NCI-H2171 treated with DMSO at 0.1 percent for 48 hours (cell line): ENCODE measurements around the gene SEPTIN8.

Experiments used
- DNase-seq: peaks from one replicate; lab custom pipeline; 2025; lab: John Stamatoyannopoulos, UW

The SEPTIN8 gene

DNA sequence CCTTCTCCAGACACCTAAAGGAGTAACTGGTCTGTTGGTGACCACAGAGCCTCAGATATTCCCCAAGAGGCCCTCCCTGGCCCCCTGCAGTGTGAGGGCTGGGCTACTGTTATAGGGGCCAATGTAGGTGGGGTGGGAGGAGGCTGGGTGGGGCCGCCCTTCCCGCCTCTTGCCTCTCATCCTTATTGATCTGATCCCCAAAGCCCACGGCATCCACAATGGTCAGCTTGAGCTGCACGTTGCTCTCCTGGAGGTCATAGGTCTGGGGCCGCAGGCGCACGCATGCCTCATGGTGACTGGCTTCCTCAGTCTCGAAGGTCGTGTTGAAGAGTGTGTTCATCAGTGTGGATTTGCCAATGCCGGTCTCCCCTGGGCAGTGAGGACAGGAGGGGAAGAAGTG lies 13.0 kb downstream of the SEPTIN8 start:
- no peak for DNase-seq

DNA sequence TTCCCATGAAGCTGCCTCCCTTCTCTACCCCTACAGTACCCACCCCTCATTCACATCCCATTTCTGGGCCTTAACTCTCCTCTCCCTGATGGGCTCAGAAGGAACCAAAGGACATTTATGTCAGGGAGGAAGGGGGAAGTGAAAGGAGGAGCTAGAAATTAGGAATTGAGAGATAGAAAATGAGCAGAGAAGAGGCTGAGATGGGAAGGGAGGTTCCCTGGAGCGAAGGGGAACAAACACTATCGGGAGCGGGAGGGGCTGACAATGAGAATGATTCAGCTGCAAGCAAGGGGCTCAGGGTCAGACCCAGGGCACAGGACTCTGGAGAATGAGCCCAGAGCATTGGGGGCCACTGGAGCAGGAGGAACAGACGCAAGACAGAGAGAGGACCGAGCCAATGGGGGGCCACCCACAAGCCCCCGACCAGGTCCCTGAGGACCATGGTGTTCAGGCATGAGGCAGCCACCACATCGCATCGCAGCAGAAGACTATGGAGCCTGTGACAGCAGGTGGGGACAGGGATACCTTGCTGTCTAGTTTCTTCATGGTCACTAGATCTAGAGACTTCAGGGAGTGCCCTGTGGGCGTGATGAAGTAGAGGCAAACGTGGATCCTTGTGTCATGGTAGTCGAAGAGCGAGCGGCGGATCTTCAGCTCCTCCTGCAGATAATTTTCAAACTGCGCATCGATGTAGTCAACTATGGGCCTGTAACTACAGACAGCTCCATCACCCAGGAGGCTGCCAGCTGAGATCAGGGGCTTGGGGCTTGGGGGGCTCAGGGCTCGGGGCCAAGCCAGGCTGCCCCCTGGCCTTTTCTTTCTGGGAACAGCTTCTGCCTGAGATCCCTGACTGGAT lies 13.6 kb downstream of the SEPTIN8 start:
- DNase-seq = no peak

DNA sequence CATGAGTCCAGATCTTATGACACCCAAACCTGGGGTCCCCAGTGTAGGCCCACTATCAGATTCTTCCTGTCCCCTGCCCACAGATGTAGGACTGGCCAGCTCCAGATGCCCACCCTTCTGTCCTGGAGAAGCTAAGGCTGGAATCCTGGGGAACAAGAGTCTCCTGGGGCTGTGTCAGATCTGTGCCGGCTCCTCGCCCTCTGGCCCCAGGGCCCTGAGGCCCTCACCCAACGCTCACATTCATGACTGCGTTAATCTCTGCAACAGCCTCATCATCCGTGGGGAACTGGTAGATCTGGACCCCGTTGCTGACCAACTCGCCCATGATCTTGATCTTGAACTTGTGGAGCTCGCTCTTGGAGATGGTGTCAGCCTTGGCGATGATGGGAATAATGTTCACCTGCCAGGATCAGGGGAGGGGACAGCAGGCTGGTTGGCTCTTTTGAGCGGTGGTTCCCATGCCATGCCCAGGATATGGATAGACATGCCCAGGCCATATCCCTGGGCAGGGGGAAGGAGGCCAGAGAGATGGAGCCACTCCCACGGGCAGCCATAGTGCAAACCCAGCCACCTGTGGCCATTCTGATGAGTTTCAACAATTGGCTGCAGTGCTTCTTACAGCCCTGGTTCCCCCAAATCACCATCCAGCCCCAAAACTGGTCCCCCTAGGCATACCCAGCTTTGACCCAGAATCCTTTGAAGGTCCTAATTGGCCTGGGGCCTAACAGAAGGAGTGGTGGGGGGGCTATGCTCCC lies 14.6 kb downstream of the SEPTIN8 start:
- no peak for DNase-seq

DNA sequence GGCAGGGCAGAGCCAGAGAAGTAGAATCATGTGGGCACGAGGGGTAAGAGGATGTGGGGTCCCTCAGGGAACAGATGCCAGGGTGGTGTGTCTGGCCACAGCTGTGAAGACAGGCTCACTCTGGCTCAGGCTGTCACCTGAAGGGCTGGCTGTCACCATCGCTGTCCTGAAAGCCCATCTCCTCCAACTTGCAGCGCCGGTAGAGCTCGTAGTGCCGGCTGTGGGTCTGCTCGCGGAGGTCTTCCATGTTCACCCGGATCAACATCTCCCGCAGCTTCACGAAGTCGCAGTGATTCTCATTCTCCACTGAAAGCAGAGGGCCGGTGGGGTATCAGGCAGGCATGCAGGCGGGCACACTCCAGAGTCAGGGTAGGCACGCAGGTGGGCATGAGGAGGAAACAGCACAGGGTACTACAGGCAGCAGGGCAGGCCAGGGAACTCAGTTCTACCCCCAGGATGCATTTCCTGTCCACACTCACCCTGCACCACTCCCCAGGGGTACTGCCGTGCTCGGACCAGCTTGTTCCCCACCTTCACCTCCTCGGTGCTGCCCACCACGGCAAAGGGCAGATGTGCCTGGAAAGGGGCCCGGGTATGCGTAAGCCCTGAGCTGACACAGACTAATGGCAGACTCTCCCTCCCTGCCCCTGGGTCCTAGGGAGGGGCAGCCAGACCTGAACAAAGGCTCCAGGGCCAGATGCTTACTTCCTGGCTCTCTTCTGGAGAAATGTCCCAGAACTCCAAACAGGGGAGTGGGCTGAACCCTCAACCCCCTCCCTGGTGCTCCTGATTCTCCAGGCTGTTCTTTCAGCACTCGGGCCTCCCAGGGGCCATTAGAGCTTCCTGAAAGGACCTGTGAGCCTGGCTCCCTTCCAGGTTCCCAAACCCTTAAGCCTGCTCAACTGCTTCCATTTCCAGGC lies 15.5 kb downstream of the SEPTIN8 start:
- DNase-seq = no peak

DNA sequence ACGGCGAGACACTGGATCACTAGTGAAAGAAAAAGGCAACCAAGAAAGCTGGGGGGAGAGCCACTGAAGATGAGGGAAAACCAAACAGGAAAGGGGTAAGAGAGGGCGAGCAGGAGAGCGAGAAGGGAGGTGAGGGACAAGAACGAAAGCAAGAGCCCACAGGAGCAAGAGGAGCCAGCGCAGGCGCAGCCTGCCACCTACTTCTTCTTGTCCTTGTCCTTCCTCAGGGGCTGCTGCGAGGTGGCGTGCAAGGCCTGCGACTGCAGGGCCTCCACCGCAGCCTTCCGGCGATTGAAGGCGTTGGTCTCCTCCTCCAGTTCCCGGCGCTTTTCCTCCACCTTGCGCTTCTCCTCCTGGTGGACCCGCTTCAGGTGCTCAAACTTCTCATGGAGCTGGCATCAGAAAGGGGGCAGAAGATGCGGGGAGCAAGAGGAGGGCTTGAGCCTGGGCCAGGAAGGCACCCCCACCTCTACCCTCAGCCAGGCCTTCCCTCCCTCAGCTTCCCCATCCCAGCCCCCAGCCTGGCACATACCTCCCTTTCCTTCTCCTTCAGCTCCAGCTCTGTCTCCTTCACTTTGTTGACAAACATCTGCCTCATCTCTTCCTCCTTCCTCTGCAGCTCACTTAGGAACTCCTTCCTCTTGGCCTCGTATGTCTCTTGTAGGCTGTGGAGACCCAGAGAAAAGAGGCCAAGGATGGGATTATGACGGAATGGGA lies 16.3 kb downstream of the SEPTIN8 start:
- DNase-seq = no peak

DNA sequence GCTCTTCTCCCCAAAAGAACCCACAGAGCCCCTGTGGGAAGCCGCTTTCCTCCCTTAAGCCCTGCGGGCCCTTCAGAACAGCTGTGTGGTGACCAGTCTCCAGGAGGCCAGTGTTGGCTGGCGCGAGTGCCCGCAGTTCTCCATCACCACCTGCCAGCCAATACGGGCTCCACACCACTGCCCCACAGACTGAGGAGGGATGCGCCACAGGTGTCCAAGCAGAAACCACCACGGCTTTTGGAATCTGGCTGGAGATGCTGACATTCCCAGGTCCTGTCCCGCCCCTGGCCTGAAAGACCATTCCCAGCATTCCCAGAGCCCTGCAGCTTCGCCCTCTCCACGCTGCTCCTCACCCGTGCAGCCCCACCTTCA lies 17.0 kb downstream of the SEPTIN8 start:
- DNase-seq = no peak

DNA sequence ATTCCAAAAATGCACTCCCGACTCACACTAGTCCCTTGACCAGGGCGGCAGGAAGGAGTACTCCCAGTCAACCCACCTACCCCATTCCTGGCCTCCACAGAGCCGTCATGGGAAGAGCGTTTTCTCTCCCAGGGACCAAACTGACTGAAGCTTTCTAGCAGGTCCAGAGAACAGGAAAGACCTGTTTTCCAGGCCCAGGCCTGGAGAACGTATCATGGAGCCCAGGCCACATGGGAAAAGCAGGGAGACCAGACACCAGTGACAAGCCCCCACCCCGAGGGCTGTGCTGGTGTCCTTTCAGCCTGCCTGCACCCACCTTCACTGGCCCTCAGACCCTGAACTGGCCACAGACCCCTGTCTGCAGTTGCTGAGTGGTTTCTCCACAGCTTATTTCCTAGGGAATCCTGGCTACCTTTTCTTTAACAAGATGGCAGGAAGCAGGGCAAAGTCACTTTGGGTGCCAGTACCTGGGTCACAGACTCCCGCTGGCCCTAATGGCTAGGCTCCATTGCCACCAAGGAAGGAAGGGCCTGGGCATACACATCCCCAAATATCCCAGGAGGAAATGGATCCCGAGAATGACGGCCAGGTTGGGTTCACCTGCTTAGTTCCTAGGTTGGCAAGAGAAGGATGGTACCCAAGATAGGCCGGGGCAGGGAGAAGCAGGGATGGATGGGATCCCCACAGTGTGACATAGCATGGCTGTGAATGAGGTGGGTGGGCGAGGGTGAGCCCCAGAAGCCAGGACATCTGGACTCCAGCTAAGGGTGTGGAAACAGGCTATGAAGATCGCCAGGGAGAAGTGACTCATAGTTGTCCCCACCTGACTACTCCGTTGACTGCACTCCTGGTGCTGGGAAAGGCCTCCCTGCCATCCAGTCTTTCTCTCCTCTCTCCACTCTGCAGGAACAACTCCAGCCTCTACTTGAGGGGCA lies 17.7 kb downstream of the SEPTIN8 start:
- DNase-seq = no peak

DNA sequence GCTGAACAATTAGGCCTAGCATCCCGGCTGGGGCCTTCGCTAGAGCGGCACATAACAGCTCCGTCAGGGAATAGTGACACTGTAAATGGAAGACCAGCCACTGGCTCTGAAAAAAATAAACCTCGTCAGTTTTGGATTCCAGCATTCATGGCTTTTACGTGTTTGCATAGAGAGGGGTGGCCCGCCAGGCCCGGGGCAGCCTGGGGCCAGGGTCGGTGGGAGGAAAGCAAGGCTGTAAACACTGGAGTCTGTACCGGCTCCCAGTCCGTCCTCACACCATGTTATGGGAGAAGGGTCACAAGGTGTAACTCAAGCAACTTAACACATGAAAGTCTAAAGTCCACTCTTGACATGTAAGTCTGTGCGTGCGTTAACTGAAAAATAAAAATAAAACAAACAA lies 18.6 kb downstream of the SEPTIN8 start:
- DNase-seq = no peak

DNA sequence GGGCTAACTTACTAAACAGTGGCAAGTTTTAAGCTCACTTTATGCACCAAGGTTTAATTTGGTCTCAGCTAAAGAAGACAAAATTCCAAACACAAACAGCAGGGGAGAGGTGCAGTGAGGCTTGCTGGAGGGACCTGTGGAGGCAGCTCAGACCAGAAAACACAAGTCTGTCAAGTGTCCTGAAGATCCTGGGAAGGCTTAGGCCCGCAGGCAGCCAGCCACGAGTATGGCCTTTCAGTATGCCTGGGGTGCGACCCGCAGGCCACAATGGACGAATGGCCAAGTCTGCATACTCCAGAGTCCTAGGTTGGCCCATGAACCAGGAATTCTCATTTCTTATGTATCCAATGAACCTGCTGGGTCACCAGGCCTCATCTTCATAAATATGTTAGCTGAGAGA lies 20.5 kb downstream of the SEPTIN8 start:
- no peak for DNase-seq

DNA sequence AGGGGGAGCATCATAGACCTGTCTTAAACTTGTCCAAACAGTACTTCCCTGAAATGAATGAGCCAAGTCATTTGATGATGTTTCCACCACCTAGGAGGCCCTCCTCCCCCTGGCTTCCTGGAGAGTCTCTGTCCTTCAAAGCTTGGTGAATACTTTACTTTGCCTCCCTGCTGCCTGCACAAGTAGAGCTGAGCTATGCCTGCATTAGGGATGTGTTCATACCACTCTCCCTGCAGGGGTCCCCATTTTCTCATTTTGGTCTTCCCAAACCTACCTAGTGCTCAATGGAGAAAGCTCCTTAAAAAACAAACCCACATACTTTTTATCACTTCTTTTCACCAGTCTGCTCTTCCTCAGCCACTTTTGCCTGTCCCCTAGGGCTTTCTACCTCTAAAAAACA lies 22.1 kb downstream of the SEPTIN8 start:
- no peak for DNase-seq

DNA sequence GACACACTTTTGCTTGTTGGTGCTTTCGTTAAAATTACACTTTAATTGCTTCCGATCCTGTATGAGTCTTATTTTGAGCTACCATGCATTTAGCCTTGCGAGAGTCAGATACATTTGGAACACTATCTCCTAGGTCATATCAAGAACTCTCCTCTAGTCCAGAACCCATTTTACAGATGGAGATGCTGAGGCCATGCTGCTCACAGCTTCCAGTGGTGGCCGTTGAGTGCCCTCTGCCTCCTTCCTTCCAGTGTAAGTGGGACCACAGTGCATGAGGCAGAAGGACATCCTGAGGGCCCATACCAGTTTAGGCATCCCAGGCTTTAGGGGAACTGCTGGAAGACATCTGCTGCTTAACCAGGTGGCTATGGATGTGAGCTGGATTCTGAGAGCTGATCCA lies 22.9 kb downstream of the SEPTIN8 start:
- DNase-seq = no peak

DNA sequence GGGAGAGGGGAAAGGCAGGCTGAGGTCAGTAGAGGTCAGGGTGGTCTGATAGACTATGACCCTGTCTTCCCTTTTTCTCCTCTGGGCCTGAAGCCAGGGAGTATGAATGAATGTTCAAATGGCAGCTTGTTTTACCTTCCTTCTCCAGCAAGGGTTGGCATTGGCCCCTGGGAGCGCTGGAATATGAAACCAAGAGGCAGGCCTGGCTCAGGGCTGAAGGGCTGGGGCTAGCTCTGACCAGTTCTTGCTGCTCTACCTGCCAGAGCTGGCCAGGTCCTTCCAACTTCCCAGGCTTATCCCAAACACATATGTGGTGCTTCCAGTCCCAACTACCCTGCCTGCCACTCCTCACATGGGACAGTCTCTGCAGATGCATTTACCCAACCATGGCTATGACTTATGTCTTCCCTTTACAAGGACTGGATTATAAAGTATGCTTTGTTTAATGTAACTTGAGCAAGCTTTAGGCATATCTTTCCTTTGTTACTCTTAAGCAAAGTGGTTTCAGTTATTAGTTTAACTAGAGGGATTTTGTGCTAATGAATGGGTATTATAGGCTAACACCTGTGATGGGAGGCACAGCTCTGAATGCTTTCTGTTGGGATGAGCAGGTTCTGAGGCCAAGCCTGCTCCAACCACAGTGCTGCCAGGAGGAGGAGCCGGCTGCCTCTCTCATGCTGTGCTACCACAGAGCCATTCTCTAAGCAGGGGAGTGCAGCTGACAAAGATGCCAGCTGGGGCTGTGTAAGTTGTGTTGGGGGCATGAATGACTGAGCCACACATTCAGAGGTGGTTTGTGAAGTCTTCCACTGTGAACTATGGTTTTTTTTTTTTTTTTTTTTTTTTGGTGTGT lies 23.7 kb downstream of the SEPTIN8 start:
- no peak for DNase-seq

DNA sequence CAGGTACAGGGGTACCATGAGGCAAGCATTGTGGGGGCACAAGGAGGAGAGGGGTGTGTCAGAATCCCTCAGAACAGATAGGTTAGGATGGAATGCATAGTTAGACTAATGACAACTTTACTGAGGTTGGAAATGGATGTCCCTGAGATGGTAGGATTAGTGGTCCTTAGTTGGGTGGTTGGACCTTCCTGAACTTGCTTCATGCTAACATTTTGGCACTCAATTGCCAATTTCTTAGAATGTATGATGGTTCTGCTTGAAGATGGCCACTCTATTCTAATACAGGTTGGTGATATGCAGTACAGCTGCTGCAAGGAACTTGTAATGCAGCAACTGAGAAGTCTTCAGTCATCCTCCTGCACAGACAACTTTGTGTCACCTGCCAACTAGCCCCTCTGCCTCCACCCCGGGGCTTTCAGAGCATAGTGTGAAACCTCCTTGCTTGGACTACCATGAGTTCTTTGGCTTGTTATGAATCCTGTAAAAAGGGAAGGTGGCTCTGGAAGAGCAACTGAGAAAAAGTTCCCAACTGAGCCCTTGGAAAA lies 24.4 kb downstream of the SEPTIN8 start:
- no peak for DNase-seq

DNA sequence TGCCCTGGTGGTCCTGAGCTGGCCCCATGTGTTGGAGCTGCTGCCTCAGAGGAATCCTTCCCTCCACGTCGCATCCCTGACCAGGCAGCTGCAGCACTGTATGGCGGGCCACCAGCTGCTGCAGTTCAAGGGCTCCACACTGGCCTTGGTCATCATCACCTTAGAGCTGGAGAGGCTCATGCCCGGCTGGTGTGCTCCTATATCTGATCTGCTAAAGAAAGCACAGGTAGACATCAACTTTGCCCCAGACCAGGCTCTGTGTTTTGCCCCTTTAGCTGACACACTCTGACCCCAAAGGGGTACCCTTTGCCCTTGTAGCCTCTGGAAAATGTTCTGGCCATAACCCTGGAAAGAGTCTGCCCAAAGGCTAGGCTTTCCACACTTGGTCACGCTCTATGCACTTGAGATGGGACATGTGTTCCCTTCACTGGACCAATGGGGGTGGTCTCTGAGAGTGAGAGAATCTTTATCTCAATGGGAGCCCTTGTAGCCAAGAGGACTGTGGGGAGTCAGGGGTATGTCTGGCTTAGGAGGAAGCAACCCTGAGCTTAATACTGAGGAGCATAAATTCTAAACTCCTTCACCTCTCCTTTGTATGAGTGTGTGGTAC lies 25.0 kb downstream of the SEPTIN8 start:
- DNase-seq = no peak

DNA sequence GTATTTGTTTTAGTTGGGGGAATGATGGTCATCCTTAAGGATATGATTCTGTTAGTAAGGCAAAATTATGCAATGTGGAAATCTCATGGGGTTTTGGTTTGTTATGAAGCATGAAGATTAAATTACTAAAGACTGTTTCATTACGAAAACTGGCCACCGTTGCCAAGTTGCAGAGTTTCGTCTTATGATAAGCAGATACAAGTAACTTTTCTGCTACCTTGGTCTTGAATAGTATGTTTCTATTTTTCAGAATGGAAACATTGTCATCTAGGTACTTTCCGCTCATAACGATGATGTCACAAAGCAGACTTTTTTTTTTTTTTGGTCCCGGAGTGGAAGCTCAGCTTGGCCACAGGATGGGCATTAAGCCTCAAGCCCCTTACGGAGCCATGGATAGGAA lies 25.6 kb downstream of the SEPTIN8 start:
- DNase-seq = no peak

DNA sequence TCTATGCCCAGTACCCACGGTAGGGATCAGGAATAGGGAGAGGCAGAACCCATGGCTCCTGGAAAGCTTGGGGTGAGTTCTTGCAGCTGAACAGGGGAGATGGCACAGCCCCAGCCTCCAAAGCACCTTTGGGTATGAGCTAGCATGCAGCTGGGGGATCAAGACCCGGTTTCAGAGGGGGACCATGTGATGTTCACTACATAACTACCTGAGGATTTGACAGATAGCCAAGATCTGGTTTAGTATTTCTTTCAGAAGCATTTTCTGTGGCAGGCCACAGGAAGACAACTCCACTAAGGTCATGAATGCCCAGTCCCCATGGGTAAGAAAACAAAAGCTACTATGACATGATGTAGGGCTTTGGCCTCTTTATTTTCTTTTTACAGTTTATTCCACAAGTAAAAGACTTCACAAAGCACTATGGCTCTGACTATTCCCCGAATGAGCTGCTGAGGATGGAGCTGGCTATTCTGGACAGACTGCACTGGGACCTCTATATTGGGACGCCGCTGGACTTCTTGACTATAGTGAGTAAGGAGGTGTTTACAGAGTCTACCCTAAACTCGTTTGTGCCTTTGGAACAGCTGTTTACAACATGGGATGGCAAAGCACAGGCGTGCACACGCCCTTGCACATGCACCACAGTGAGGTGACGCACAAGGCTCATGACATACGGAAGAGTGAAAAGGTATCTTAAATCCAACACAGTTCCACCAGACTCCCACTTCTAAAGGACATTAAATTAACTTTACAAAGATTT lies 26.4 kb downstream of the SEPTIN8 start:
- DNase-seq = no peak

DNA sequence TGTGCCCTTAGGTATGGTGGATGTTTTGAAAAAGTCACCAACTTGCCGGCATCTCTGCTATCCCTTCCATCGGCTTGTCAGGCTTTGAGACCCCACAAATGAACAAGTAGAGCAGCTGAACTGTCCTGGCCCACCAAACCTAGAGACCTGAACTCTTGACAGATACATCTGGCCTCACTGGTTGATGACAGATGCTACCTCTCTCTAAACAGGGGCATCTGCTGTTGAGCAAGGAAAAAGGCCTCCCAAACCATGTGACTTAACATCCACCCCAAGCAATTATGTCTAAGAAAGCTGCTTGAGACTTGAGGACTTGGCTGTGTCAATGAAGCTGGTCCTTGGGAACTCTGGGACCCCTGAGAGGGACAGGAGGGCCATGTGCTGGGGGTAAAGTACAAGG lies 27.5 kb downstream of the SEPTIN8 start:
- no peak for DNase-seq

DNA sequence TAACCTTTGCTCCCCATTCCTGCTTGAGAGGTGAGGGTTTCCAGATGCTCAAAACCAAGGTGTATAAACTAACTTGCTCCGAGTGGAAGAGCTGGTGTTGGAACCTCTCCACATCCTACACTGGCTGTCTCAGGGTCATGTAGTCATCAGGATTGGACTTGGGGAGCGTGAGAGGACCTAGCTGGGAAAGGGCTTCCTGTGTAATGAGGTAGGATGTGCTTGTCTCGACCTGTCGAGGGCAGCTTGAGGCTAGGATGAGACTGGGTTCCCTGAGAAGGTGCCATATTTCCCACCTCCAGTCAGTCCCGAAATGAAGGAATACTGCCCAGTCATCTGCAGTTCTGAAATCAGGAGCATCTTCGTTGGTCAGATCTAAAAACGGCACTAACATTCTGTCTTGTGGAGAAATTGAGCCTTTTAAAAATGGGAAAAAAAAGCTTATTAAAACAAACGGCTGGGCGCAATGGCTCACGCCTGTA lies 28.5 kb downstream of the SEPTIN8 start:
- DNase-seq = no peak
